Neuron (in vitro differentiated cells): Measurements from ENCODE around the gene FNDC3B.
"Not testable (repeated sequence)": the region's sequence is repeated elsewhere in the genome, so short reads cannot be mapped to it uniquely, and the experiment has no call there.

ENCODE experiments used
- H2AFZ ChIP-seq: one replicate; pipeline ENCODE4 v1.6.1; 2013; ENCODE audit warnings: low read depth, mild to moderate bottlenecking, inconsistent platforms, low read length, moderate library complexity
- H3K27me3 ChIP-seq: one replicate; pipeline ENCODE4 v1.6.1; 2013; ENCODE audit warnings: low read length; ENCODE audit not compliant: insufficient read depth
- H3K36me3 ChIP-seq: one replicate; pipeline ENCODE4 v1.6.1; 2013; ENCODE audit warnings: low read length; ENCODE audit not compliant: insufficient read depth
- H3K4me1 ChIP-seq: one replicate; pipeline ENCODE4 v1.6.1; 2013; ENCODE audit warnings: low read length; ENCODE audit not compliant: insufficient read depth
- H3K4me3 ChIP-seq: 2 replicates; pipeline ENCODE4 v1.5.1; 2013; ENCODE audit warnings: mild to moderate bottlenecking, low read length, moderate library complexity
- H3K9me3 ChIP-seq: one replicate; pipeline ENCODE4 v1.6.1; 2013; ENCODE audit warnings: low read length

Gene FNDC3B

DNA sequence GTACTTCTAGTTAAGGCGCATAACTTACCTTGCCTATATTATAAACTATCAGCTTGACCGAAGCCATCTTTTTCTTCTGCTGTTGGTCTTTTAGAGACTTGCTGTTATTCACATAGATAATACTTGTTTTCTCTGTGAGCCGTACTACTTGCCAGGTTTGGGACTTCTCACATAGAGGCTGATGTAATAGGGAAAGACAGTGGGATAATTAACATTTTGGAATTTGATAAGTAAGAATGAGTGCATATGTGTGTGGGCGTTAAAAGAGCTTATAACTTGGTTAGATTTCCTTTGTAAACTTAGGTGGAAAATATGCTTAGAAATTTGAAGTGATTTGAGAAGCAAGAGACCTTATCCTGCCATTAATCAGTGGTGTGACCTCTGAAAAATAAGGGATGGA, 47.8 kb downstream of the FNDC3B start:
- Histone ChIP-seq H3K27me3 (no peaks in the 10 kb centered on the region), H3K4me1 (peaks cover 4% of the 10 kb centered on the region), H3K9me3 (peaks cover 5% of the 10 kb centered on the region), H3K36me3 (peaks cover 5% of the 10 kb centered on the region), H3K4me3 (no peak overlapping the region), H2AFZ (no peak overlapping the region)

DNA sequence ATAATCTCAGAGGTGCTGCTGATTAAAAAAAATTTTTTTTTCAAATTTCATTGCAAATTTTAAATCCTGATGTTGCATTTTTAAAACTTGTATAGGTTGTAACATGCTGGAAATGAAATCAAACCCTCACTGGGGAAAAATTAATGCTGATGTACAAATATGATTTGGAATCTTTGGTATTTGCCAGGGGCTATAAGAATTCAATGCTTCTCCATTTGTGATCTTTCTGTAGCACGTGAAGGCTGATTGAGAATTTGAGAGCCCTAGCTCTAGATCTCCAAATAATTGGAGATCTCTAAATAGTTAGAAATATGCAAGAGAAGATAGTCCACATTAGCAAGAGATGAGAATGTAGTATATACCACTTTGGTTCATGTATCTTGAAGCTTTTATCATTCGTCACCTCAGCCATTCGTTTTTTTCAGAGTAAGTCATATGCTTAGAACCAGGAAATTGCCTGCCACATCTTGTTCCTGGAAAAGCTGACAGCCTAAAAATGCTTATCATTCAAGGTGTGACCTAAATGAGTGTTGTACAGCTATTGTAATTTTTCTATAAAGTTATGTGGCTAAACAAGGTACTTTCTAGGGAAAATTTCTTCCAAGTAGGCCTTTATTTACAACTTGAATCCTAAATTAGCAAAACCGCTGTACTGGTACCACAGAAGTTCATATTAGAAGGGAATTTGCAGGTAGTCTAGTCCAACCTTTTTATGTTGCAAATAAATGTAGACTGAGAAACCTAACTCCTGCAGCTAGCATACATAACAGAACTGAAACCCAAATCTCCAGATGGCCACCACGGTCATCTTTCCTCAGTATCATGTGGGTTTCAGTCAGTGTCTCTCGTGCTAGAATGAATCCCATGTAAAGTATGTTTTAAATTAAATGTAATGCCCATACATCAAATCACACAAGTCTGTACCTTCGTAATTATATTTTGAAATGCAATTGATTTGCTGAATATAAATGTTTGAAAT, 48.5 kb downstream of the FNDC3B start:
- peaks cover 5% of the 10 kb centered on the region for H3K9me3 ChIP-seq
- no peaks in the 10 kb centered on the region for H3K27me3 ChIP-seq
- H3K4me3 ChIP-seq = no peak overlapping the region
- H3K36me3 ChIP-seq = peaks cover 5% of the 10 kb centered on the region
- peaks cover 4% of the 10 kb centered on the region for H3K4me1 ChIP-seq
- H2AFZ ChIP-seq = no peak overlapping the region

DNA sequence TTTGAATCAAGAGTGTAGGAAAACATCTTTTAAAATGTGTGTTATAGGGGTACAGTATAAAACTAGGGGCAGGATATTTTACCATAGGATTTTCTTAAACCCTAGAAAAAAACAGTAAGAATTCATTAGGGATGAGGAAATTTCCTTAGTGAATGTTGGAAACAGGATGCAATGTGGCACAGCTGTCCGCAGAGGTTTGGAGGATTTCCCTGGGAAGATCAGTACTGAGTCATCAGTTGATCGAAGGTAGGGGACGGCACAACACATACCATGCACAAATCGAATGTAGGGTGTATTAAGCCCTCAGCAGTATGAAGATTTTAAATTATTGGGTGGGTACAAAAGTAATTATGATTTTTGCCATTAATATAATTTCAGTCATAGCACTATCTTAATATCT, 49.9 kb downstream of the FNDC3B start:
- H3K4me3 ChIP-seq = no peak overlapping the region
- no peaks in the 10 kb centered on the region for H3K36me3 ChIP-seq
- H3K9me3 ChIP-seq = no peaks in the 10 kb centered on the region
- no peaks in the 10 kb centered on the region for H3K27me3 ChIP-seq
- H3K4me1 ChIP-seq = peaks cover 4% of the 10 kb centered on the region
- no peak overlapping the region for H2AFZ ChIP-seq

DNA sequence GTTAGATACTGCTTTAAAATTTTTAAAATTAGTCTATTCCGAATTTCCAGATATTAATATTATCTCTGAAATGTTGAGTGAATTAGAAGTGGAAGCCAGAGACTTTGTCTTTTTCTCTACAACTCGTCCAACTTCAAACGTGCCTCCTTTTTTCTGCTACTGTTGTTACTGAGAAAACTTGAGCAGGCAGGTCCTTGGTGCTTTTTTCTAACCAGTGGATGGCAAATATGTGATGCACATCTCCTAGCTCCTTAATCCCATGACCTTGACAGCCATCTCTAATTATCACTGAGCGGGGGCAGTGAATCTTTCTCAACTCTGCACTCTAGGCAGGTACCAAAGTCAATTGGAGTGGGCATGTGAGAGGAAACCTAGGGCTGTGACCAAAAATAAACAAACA, 50.7 kb downstream of the FNDC3B start:
- H3K36me3 ChIP-seq = no peaks in the 10 kb centered on the region
- no peaks in the 10 kb centered on the region for H3K27me3 ChIP-seq
- H3K4me3 ChIP-seq = no peak overlapping the region
- H3K4me1 ChIP-seq = peaks cover 4% of the 10 kb centered on the region
- no peaks in the 10 kb centered on the region for H3K9me3 ChIP-seq
- no peak overlapping the region for H2AFZ ChIP-seq

DNA sequence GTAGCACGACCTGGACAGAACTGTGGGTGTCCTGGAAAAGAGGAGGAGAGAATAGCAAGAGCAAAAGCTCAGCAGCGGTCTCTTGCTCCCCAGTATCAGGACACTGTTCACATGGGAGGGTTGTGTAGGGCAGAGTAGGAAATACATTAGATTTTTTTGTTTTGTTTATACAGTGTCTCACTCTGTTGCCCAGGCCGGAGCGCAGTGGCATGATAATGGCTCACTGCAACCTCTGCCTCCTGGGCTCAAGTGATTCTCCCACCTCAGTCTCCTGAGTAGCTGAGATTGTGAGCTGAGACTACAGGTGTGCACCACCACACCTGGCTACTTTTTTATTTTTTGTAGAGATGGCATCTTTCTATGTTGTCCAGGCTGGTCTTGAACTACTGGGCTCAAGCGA, 53.3 kb downstream of the FNDC3B start:
- Histone ChIP-seq H3K27me3 (no peaks in the 10 kb centered on the region), H3K4me1 (peaks cover 15% of the 10 kb centered on the region), H2AFZ (no peak overlapping the region), H3K9me3 (no peaks in the 10 kb centered on the region), H3K36me3 (no peaks in the 10 kb centered on the region), H3K4me3 (no peak overlapping the region)

DNA sequence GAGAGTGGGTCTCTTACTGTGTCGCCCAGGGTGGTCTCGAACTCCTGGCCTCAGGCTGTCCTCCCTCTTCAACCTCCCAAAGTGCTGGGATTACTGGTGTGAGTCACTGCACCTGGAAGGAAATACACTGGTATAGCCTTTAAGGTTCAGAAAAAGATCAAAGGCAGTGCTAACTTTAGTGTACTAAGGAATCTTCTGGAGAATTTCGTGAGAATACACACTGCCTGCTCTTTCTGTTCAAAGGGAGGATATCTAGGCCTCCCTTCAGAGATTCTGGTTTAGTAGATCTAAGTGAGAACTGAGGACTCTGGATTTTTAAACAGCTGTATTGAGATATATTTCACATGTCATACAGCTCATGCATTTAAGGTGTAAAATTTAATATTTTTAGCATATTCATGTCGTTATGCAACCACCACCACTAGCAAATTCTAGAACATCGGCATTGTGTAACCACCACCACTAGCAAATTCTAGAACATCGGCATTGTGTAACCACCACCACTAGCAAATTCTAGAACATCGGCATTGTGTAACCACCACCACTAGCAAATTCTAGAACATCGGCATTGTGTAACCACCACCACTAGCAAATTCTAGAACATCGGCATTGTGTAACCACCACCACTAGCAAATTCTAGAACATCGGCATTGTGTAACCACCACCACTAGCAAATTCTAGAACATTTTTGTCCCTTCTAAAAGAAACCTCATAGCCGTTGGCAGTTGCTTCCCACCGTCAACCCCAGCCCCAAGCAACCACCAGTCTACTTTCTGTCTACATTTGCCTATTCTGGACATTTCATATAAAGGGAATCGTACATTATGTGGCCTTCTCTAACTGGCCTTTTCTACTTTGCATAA, 54.4 kb downstream of the FNDC3B start:
- H3K4me1 ChIP-seq = peaks cover 19% of the 10 kb centered on the region
- not testable (repeated sequence) for H3K27me3 ChIP-seq, H3K9me3 ChIP-seq, H3K4me3 ChIP-seq, H3K36me3 ChIP-seq, H2AFZ ChIP-seq

DNA sequence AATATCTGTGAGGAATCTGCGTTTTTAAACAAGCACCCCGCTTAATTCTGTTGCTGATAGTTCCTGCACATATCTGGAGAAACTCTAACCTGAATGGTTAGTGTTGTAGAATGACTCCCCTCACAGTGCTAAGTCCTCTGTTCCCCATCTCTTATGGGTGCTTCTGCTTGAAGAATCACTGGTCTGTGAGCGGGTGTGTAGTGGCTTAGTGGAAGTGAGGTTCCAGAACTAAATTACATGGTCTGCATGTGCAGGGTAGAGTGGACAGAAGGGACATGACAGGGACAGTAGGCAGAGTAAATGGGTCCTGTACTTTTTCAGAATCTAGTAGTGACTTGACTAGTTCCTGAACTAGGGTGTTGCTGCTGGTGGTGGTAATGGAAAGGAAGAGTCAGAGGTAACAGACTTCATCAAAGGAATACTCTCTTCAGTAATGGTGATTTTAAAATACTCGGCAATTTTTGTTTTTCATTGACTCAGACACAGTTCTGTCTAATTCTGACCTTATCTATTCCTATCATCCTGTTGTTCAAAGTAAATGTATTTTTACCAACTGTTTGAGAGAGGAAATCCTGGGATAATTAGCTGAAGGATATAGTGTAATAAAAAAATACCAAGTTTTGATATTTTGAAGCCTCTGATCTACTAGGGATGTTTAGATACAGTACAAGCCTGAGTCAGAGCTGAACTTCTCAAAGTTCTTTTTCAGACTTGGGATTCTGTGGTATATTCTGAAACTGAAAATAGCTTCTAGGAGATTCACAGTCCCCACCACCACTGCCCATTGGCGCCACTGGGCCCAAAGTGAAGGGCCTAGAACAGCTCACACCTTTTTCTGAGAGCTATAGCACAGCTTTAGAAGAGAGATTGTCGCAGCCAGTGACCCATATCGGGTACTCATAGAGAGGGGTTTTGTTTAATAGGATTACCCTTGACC, 55.5 kb downstream of the FNDC3B start:
- Histone ChIP-seq H3K27me3 (no peaks in the 10 kb centered on the region), H3K4me3 (no peak overlapping the region), H2AFZ (no peak overlapping the region), H3K36me3 (no peaks in the 10 kb centered on the region), H3K4me1 (peaks cover 26% of the 10 kb centered on the region), H3K9me3 (no peaks in the 10 kb centered on the region)

DNA sequence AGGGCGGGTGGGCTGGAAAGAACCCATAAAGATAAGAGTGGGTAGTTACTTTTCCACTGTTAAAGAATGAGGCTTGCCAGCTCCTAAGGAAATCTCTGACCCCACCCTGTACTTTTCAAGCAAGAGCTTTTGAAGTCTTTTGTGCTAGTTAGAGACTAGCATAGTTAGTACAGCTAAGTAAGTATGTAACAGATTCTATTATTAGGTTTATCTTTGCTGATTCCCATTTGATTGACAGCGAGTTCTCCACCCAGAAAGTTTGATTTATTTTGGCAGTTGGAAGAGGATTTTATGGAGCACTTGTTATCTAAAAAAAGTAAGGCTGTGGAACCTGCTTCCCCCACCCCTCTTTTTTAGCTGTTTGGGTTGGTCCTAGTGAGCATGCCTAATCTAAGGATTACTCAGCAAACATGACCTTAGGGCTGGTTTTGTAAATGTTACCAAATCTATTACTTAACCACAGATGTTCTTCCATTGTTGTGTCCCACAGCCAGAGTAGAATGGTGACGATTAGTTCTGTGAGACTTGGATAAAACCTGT, 57.6 kb downstream of the FNDC3B start:
- Histone ChIP-seq H3K4me1 (peaks cover 26% of the 10 kb centered on the region), H3K36me3 (no peaks in the 10 kb centered on the region), H3K27me3 (no peaks in the 10 kb centered on the region), H2AFZ (no peak overlapping the region), H3K4me3 (no peak overlapping the region), H3K9me3 (no peaks in the 10 kb centered on the region)

DNA sequence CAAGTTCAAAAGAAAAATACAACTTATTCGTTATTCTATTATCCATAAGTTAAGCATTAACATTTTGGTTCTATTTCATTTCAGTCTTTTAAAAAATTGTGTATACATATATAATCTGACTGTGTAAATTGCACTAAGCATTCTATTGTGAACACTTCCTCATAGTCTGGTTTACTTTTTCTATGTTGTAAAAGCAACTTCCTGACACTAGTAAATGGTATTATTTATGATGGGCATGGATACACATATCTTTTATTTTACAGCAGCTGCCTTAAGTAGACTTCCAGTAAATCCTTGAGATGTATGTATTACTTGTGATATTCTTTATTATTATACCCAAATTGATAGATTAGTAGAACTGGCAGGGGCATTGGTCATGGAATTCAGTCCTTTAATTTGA, 58.2 kb downstream of the FNDC3B start:
- Histone ChIP-seq H3K27me3 (no peaks in the 10 kb centered on the region), H3K9me3 (no peaks in the 10 kb centered on the region), H3K4me3 (no peak overlapping the region), H3K4me1 (peaks cover 26% of the 10 kb centered on the region), H3K36me3 (no peaks in the 10 kb centered on the region), H2AFZ (no peak overlapping the region)

DNA sequence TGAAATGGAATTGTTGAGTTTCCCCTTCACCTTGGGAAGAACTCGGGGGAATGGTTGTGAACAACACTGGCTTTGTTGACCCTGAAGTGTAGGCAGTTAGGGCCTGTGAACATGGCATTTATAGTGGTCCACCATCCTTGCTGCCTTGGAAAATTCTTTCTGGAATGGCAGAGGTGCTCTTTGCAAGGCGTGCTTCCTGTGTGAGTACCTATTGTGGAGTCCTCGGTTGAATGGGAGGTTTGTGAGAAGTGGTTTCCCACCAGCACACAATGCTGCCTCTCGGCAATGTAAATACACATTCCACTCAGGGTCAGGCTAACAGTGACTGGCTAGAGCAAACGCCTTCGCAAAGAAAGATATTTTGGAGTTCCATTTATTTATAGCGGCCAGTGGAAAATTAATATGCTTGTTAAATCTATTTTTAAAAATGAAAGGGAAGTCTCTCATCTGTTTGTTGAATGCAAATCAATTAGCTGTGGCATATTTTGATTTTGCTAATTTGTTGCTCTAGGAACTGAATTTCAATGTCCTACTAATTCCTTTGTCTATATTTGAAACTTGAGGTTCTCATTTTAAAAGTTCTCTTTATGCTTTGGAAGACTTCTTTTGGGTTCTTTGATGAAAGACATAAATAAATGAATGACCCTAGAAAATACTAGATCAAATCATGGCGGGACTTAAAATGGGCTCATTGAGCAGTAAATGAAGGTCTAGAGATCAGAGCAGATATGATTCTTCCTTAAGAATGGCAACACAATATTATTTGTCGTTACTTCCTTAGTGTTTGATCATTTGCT, 59.5 kb downstream of the FNDC3B start:
- Histone ChIP-seq H3K27me3 (no peaks in the 10 kb centered on the region), H2AFZ (no peak overlapping the region), H3K9me3 (no peaks in the 10 kb centered on the region), H3K4me1 (peaks cover 32% of the 10 kb centered on the region), H3K4me3 (no peak overlapping the region), H3K36me3 (no peaks in the 10 kb centered on the region)

DNA sequence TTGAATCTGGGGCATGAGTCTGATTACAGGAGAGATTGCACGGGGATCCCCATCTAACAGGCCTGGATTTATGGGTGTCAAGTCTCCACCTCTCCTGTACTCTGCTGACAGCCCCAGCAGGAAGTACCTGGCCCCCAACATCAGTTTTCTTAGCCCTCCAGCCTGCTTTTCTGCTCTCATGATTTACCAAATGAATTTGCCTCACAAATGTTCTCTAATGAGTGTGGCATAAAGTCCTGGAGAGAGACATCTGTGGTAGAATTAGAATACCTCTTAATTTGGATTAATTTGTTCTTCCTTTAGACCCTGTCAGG, 60.1 kb downstream of the FNDC3B start:
- H3K4me1 ChIP-seq = peaks cover 37% of the 10 kb centered on the region
- no peaks in the 10 kb centered on the region for H3K9me3 ChIP-seq

DNA sequence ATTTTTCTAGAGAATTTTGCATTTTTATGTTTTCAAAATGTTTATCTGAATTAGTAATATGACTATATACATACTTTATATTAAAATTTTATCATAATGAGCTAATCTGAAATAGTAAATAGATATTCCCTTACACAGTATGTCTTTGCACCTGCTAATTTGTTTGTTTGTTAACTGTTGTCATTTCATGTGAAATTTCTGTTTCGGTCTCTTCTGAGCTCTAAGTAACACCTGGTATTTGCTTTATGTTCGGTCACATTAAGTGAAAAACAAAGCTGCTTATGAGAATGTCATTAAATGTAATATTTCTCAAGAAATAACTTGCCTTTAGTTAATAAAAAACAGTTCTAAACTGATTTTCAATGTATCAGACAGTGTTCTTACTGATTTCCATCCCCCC, 61.1 kb downstream of the FNDC3B start:
- H3K4me1 ChIP-seq = peaks cover 46% of the 10 kb centered on the region
- H2AFZ ChIP-seq = no peak overlapping the region
- no peaks in the 10 kb centered on the region for H3K9me3 ChIP-seq
- H3K36me3 ChIP-seq = no peaks in the 10 kb centered on the region
- H3K4me3 ChIP-seq = no peak overlapping the region
- no peaks in the 10 kb centered on the region for H3K27me3 ChIP-seq

More for the DNA sequence above, 60.1 kb downstream of the FNDC3B start:
- H3K27me3 ChIP-seq = no peaks in the 10 kb centered on the region
- no peak overlapping the region for H2AFZ ChIP-seq
- no peaks in the 10 kb centered on the region for H3K36me3 ChIP-seq
- no peak overlapping the region for H3K4me3 ChIP-seq
